ENCODE data around the gene ARNT2.

The ARNT2 gene

GRCh38 chr15:80405970-80406369, 1.8 kb downstream of the ARNT2 start:
- DNase-seq (ENCODE audit: low read depth in 1 of 2, low spot score in 1 of 2), result no peak

GRCh38 chr15:80411788-80412288, 7.7 kb downstream of the ARNT2 start:
- DNase-seq (ENCODE audit: low read depth in 1 of 2, low spot score in 1 of 2), result no peak

- DNase-seq (ENCODE audit: low read depth in 1 of 2, low spot score in 1 of 2), result no peak
These were observed 10.6 kb downstream of the ARNT2 start for GRCh38 chr15:80414546-80415357.

GRCh38 chr15:80415358-80415670, 11.1 kb downstream of the ARNT2 start:
- DNase-seq (ENCODE audit: low read depth in 1 of 2, low spot score in 1 of 2), result no peak

GRCh38 chr15:80416702-80417101, 12.5 kb downstream of the ARNT2 start:
- DNase-seq (ENCODE audit: low read depth in 1 of 2, low spot score in 1 of 2), result no peak

- no peak for DNase-seq (ENCODE audit: low read depth in 1 of 2, low spot score in 1 of 2)
These were observed 14.8 kb downstream of the ARNT2 start for GRCh38 chr15:80418892-80419537.

- DNase-seq (ENCODE audit: low read depth in 1 of 2, low spot score in 1 of 2), result no peak
These were observed 15.4 kb downstream of the ARNT2 start for GRCh38 chr15:80419546-80419945.

GRCh38 chr15:80420658-80421057, 16.5 kb downstream of the ARNT2 start:
- no peak for DNase-seq (ENCODE audit: low read depth in 1 of 2, low spot score in 1 of 2)

- DNase-seq (ENCODE audit: low read depth in 1 of 2, low spot score in 1 of 2), result no peak
These were observed 19.0 kb downstream of the ARNT2 start for GRCh38 chr15:80423215-80423614.

- no peak for DNase-seq (ENCODE audit: low read depth in 1 of 2, low spot score in 1 of 2)
These were observed 20.2 kb downstream of the ARNT2 start for GRCh38 chr15:80424381-80424780.

- no peak for DNase-seq (ENCODE audit: low read depth in 1 of 2, low spot score in 1 of 2)
These were observed 22.1 kb downstream of the ARNT2 start for GRCh38 chr15:80426316-80426715.

GRCh38 chr15:80429964-80430363, 25.8 kb downstream of the ARNT2 start:
- DNase-seq (ENCODE audit: low read depth in 1 of 2, low spot score in 1 of 2), result no peak

- DNase-seq (ENCODE audit: low read depth in 1 of 2, low spot score in 1 of 2), result no peak
These were observed 27.6 kb downstream of the ARNT2 start for GRCh38 chr15:80431635-80432344.

GRCh38 chr15:80432345-80432702, 28.1 kb downstream of the ARNT2 start:
- no peak for DNase-seq (ENCODE audit: low read depth in 1 of 2, low spot score in 1 of 2)

- no peak for DNase-seq (ENCODE audit: low read depth in 1 of 2, low spot score in 1 of 2)
These were observed 29.7 kb downstream of the ARNT2 start for GRCh38 chr15:80433836-80434235.

- no peak for DNase-seq (ENCODE audit: low read depth in 1 of 2, low spot score in 1 of 2)
These were observed 30.9 kb downstream of the ARNT2 start for GRCh38 chr15:80434926-80435720.

GRCh38 chr15:80436511-80437307, 32.5 kb downstream of the ARNT2 start:
- no peak for DNase-seq (ENCODE audit: low read depth in 1 of 2, low spot score in 1 of 2)

GRCh38 chr15:80437334-80437891, 33.2 kb downstream of the ARNT2 start:
- DNase-seq (ENCODE audit: low read depth in 1 of 2, low spot score in 1 of 2), result no peak

- DNase-seq (ENCODE audit: low read depth in 1 of 2, low spot score in 1 of 2), result no peak
These were observed 35.0 kb downstream of the ARNT2 start for GRCh38 chr15:80439140-80439539.

- no peak for DNase-seq (ENCODE audit: low read depth in 1 of 2, low spot score in 1 of 2)
These were observed 35.8 kb downstream of the ARNT2 start for GRCh38 chr15:80440024-80440423.
